T-helper 1 cell (primary cell): ENCODE results near the gene VIPAS39.
A peak's percentile ranks its signal among the peaks of the same experiment; 100 is the strongest.

Experiments
- DNase-seq, 5 donors: peaks; one replicate each; pipeline ENCODE4 v3.0.0-alpha.2; 2012 to 2020
- total RNA-seq, 4 donors: gene quantifications; one replicate each; lab custom pipeline; 2026; lab: John Stamatoyannopoulos, UW

Gene VIPAS39
- 14.0 to 27.8 (median 24.9) reads per million in 4 donors for total RNA-seq

- peak; percentile 86 to 99 (median 92) for DNase-seq
Measured at GRCh38 chr14:77457522-77458248, at the start of gene VIPAS39, which contains the start of gene AHSA1. VIPAS39 (minus strand) TSS chr14:77457601; CDS start chr14:77454102, 3,499 bp downstream. AHSA1 (plus strand) TSS chr14:77458093; CDS start chr14:77458190, 97 bp downstream.

DNA sequence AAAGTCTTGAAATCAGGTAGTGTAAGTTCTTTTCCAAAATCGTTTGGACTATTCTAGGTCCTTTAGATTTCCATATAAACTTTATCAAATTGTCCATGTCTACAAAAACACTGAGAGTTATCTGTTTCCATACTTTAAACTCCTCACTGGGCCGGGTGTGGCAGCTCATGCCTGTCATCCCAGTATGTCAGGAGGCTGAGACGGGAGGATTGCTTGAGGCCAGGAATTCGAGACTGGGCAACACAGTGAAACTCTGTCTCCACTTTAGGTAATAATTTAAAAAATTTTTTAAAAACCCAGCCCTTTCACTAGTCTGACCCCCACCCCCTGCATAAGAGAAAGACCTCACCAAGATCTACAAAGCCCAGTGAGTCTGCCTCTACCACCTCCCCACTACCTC lies 47.6 kb upstream of the VIPAS39 start:
- DNase-seq: no peak

DNA sequence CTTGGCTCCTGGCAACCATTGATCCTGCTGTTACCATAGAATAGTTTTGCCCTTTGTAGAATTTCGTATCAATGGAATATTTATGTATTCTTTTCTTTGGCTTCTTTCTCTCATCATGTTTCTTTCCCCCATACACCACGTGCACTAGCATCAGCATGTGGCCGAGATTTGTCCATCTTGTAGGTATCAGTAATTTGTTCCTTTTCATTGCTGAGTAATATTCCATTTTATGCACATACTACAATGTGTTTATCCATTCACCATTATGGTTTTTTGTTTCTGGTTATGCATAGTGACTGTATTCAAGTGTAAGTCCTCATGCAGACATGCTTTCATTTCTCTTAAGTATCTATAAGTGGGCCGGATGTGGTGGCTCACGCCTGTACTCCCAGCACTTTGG lies 45.7 kb upstream of the VIPAS39 start:
- DNase-seq: no peak

GRCh38 chr14:77502109-77502782 lies 44.8 kb upstream of the VIPAS39 start:
- no peak for DNase-seq

DNA sequence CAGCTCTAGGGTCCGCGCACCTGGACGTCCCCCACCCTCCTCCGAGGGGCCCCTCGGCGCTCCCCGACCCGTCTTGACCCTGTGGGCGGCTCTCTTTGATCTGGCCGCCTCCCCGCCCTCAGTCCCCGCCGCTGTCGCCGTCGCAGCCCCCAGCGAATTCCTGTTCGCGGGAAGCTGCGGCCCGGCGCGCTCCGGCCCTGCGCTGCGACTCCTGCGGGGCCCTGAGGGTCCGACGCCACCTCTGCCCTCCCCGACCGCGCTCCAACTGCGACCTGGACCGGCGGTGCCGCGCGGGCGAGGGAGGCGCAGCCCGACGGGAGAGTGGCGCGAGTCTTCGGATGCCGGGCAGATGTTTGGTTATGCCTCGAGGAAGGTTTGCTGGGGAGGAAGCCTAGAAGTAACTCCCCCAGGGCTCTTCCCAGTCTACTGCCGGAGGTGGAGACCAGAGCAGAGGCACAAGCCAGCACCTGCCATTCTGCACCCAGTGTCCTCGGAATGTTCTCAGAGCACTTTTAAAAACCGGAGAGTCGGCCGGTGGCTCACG lies 41.7 kb upstream of the VIPAS39 start:
- no peak for DNase-seq

DNA sequence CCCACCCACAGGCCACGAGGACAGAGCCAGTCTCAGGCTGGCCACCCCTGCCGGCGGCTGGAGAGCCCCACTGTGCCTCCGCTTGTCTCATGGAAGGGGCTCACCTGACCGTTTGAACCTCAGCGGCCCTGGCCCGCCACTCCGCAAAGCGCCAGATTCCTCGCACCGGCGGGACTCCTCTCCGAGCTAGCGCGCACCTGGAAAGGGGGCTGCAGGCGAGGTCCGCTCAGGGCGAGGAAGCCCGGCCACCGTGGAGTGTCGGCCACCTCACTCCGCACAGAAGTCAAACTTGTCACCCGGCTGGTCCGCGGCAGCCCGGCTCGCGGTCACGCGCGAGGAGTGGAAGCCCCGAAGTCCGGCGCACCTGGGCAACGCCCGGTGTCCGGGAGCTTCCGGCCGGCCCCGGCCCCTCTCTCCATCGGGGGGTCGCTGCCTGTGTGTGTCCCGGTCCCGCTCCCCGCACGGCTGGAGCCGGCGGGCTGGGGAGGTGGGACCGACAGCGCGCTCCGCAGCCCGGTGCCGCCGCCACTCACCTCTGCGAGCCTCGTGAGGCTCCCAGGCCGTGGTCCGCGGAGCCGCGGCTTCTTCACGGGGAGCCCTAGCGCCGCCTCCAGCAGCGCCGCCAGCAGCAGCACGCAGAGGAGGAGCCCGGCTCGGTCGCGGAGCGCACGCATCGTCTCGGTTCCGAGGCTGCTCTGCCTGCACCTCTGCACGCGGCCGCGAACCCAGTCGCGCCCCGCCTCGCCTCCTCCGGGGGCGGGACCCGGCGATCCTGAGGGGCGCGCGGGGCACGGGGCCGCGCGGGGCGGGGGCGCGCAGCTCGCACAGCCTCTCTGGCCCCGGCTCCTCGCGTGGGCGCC lies 40.9 kb upstream of the VIPAS39 start, which contains the start of gene ISM2:
Gene ISM2 (minus strand): TSS at position 697 of the 860 bp plus-strand sequence. CDS start 23 bp downstream, at position 674.
- DNase-seq: peak in 3 of 5 donors; percentile 8 to 43 (median 10)

DNA sequence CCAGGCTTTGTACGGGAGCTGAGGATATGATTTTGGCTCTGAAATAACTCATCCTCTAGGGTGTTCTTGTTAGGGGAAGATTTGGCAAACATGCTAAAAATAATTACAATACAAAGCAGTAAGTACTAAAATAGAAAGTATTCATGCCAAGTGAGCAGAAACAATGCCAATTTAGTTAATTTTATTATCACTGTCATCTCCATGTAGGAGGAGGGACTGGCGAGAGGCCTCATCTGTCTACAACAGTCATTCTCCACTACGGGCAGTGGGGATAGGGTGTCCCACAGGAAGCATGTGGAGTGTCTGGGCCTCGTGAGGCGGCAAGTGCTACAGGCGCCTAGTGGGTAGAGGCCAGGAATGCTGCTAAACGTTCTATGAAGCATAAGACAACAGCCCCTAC lies 37.9 kb upstream of the VIPAS39 start:
- no peak for DNase-seq

GRCh38 chr14:77491056-77491455 lies 33.7 kb upstream of the VIPAS39 start:
- DNase-seq: no peak

DNA sequence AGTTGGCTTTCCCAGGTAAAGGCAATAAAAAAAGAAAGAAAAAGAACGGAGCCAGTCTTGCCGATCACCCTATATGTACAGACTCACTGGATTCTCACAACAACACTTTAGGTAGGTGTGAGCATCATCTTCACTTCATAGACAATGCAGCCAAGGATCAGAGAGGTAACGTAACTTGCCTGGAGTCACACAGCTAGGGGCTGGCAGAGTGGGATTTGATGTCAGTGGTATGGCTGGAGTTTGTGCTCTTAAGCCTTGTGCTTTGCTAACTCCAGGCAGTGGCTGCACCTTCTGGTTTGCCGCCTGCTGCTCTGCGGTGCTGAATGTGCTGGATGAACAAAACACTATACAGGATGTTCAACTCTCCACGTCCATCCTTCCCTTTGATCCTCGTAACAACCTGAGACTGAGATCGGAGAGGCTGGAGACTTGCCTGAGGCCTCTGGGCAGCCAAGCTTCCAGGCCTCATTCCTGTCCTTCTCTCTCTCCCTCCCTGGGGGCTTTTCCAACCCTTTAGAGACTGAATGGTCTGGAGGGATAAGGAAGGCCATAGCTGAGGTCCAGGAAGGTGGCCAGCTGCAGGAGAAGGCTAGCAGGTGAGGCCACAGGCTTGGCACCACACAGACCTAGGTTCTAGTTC lies 33.1 kb upstream of the VIPAS39 start:
- no peak for DNase-seq

- DNase-seq: no peak
Measured at GRCh38 chr14:77489041-77489440, 31.6 kb upstream of the VIPAS39 start.

DNA sequence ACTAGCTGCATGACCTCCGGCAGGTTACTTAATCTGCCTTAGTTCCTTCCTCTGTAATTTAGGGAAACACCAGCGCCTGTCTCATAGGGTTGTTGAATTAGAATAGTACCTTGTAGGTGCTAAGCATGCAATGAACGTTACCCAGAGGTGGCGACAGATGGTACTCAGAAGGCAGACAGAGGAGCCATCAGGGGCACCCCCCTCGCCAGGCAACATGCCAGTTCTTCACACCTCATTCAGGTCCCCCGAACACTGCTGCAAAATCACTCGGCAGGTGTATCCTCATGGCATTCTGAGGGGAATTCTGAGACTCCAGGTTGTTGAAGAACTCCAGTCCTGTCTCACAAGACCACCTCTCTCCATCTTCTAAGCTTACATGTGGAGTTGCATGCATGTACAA lies 31.2 kb upstream of the VIPAS39 start:
- no peak for DNase-seq

- no peak for DNase-seq
Measured at GRCh38 chr14:77485901-77486678, 28.7 kb upstream of the VIPAS39 start.

- DNase-seq: no peak
Measured at GRCh38 chr14:77485256-77485655, 27.9 kb upstream of the VIPAS39 start.

- no peak for DNase-seq
Measured at GRCh38 chr14:77482422-77482821, 25.0 kb upstream of the VIPAS39 start.

DNA sequence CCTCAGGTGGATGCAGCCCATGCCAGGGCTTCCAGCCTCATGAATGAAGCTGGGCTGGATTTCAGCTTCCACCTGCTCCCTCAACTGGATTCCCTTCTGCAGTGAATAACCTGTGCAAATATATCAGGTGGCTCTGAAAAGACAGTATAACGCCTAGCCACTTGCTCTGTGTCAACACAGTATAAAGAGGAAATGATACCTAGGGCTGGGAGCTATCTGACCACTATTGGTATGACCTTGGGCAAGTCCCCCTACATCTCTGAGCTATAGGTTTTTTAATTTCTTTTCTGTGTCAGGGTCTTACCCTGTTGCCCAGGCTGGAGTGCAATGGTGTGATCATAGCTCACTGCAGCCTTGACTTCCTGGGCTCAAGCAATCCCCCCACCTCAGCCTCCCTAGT lies 21.4 kb upstream of the VIPAS39 start:
- no peak for DNase-seq

DNA sequence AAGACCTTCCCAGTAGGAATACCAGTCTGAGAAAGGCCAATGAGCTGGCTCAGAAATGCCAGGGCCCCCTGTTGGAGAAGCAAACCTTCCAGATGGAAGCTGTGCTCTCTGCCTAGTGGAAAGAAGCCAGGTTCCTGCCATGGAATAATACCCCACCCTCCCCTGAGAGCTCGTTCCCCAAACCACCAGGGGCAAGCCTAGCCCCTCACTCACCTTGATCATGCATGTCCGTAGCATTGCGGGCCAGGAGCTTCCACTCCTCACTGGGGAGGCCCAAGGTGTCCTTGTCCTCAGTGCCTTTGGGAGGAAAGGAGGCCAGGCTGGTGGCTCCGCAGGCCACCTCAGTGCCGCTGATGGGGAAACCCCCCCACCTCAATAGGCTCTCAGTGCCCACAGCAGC lies 20.6 kb upstream of the VIPAS39 start:
- no peak for DNase-seq

DNA sequence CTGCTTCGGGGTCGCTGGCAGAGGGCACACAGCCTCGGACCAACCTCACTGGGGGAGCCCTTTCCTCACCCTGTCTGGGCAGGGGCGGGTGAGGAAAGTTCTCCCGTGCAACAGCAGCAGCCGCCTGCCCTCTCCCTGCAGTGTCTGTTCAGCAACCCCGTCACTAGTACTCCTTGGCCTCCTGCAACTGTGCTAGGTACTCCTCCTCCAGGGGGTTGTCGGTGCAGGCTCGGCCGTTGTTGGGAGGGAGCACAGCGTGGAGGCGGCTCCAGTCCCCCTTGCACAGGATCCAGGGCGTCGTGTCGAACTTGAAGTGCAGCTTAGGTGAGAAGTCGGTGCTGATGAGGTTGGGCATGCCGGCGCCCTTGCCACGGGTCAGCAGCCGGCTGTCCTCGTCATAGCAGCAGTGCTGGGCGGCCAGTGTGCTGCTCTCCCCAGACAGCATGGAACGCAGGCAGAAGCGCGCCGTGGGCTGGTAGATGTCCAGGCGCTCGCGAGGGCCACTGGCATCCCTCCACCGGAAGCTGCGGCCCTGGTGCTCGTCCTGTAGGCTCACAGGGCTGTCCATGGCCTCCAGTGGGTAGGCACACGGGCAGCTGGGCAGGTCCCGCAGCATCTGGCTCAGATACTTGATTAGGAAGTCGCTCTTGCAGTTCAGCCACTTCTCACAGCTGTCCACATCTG lies 18.2 kb upstream of the VIPAS39 start:
- no peak for DNase-seq

GRCh38 chr14:77474479-77475177 lies 17.2 kb upstream of the VIPAS39 start:
- no peak for DNase-seq

- DNase-seq: no peak
Measured at GRCh38 chr14:77473921-77474320, 16.5 kb upstream of the VIPAS39 start.

DNA sequence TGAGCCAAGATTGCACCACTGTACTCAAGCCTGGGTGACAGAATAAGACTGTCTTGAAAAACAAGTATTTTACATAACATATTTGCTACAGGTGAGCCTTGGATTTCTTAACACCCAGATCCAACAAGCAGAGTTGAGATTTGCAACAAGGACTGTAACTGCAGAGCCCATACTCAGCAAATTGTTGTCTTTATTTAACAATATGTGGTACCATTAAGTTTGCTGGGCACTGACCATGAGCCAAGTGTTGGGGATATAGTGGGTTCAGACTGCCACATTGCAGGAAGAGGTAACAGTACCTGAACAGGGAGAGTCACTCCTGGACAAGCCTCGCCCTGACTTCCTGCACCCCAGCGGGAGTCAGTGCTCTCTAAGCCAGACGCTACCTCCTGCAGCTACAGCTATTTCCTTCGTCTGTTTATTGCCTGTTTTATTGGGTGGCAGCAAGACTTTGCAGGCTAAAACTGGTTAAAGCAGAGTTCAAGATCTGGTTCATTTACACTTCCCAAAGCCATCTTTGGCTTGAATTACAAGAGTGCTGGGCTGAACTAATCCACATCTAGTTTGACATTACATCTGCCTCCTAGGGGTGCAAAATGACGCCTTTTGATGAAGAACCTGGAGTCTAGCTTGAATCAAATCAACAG lies 12.9 kb upstream of the VIPAS39 start:
- DNase-seq: no peak
